B cell (primary cell): ENCODE measurements around the gene SRR.

Experiments
- EZH2 ChIP-seq: IDR thresholded peaks from 2 replicates; pipeline ENCODE4 v1.6.1; 2012; ENCODE audit warnings: borderline replicate concordance, low read depth, mild to moderate bottlenecking, moderate library complexity, low read length; ENCODE audit not compliant: insufficient read depth, poor library complexity, severe bottlenecking
- TF ChIP-seq, protein P1 (sequence below): fragments of 200-600 bp; IDR thresholded peaks from one replicate; pipeline ENCODE4 v1.8.0; 2022; ENCODE audit warnings: antibody characterized with exemption, mild to moderate bottlenecking

GRCh38 chr17:2335726-2336214 is 32.0 kb downstream of the SRR start:
- TF ChIP-seq, protein P1, sequence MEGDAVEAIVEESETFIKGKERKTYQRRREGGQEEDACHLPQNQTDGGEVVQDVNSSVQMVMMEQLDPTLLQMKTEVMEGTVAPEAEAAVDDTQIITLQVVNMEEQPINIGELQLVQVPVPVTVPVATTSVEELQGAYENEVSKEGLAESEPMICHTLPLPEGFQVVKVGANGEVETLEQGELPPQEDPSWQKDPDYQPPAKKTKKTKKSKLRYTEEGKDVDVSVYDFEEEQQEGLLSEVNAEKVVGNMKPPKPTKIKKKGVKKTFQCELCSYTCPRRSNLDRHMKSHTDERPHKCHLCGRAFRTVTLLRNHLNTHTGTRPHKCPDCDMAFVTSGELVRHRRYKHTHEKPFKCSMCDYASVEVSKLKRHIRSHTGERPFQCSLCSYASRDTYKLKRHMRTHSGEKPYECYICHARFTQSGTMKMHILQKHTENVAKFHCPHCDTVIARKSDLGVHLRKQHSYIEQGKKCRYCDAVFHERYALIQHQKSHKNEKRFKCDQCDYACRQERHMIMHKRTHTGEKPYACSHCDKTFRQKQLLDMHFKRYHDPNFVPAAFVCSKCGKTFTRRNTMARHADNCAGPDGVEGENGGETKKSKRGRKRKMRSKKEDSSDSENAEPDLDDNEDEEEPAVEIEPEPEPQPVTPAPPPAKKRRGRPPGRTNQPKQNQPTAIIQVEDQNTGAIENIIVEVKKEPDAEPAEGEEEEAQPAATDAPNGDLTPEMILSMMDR: no peak
- no peak for TF ChIP-seq EZH2
